C4-2B (cell line): ENCODE data around the gene CYBC1.

Experiments used
- H3K27ac ChIP-seq: fragments of 450-650 bp; 2 replicates; pipeline ENCODE4 v1.5.1; 2017
- ZFX ChIP-seq: fragments of 450-650 bp; IDR thresholded peaks from 2 replicates; pipeline ENCODE4 v1.6.1; 2017
- TF ChIP-seq, protein P1 (sequence below): fragments of 450-650 bp; conservative IDR thresholded peaks from 2 replicates; pipeline ENCODE4 v1.5.1; 2017; ENCODE audit warnings: mild to moderate bottlenecking

CYBC1 gene

DNA sequence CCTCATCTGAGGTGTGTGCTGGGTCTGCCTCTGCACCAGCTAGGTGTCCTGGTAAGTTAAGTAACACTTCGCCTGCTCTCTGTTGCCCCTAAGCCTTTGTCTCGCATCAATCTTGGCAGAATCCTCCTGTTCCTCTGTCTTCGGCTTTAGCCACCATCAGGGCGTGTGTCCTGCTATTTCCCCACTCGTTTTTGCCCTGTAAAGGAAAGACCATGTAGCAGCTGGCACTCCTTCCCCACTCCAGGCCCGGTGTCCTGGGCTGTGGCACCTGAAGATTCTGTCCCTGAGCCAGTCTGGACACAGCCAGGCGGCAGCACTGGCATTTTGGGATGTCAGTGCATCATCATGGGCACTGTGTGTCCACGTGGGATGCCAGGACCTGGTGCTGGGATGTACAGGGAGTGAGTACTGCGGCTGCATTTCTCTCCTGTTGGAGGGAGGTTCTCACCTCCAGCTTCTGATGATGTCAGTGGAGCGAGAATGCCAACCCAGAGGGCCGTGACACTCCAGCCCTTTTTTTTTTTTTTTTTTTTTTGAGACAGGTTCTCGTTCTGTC is 42.8 kb upstream of the CYBC1 start:
- H3K27ac ChIP-seq, result no peak overlapping the region; the same call in 1 of the 2 replicates

DNA sequence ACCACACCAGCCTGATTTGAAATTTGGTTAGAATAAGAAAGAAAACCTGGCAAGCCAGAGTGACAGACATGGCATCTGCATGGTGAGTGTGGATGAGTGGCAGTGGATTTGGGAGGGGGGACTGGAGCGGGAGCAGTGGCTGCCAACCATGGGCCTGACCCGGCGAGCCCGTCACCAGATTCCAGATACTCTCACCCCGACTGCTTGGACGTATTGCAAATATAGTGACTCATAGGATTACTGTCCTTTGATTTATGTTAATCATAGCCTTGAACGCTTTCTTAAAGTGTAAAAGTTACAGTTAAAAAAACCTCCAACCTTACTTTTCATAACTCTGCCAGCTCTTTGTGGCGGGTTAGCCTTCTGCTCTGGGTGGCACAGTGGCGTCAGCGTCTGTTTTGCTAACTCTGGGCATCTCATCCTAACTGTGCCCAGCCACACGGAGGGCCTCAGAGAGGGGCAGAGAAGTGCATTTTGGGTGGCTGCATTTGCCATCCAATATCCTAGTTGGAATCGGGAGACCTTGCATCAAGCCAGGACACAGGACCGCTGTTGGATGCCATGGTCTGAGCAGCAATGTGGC is 42.2 kb upstream of the CYBC1 start:
- TF ChIP-seq, protein P1, sequence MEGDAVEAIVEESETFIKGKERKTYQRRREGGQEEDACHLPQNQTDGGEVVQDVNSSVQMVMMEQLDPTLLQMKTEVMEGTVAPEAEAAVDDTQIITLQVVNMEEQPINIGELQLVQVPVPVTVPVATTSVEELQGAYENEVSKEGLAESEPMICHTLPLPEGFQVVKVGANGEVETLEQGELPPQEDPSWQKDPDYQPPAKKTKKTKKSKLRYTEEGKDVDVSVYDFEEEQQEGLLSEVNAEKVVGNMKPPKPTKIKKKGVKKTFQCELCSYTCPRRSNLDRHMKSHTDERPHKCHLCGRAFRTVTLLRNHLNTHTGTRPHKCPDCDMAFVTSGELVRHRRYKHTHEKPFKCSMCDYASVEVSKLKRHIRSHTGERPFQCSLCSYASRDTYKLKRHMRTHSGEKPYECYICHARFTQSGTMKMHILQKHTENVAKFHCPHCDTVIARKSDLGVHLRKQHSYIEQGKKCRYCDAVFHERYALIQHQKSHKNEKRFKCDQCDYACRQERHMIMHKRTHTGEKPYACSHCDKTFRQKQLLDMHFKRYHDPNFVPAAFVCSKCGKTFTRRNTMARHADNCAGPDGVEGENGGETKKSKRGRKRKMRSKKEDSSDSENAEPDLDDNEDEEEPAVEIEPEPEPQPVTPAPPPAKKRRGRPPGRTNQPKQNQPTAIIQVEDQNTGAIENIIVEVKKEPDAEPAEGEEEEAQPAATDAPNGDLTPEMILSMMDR, result no peak
- no peak for TF ChIP-seq ZFX
- H3K27ac ChIP-seq, result no peak overlapping the region

More for the DNA sequence above, 42.8 kb upstream of the CYBC1 start:
- no peak for TF ChIP-seq ZFX
- TF ChIP-seq, protein P1, result no peak

DNA sequence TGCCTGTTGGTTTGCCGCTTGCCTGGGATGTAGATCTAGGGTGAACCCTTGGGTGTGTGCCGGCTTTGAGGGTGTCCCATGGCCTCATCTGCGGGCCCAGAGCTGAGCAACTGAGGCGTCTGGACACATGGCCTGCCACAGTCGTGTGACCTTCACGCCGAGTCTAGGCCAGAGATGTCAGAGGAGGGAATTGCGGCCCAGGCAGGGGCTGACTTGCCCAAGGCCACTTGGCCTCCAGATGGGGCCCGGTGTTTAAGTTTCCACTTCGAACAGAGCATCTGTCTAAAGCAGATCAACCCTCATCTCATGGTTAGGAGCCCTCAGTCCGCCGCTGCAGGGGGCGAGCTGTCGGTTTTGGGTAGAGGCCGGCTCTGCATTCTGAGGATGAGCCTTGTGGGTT is 41.0 kb upstream of the CYBC1 start:
- no peak for TF ChIP-seq ZFX
- TF ChIP-seq, protein P1, result no peak
- H3K27ac ChIP-seq, result no peak overlapping the region

GRCh38 chr17:82491196-82491530 is 40.6 kb upstream of the CYBC1 start:
- no peak for TF ChIP-seq ZFX
- TF ChIP-seq, protein P1, result no peak
- H3K27ac ChIP-seq, result no peak overlapping the region

GRCh38 chr17:82490512-82491195 is 40.1 kb upstream of the CYBC1 start:
- no peak for TF ChIP-seq ZFX
- TF ChIP-seq, protein P1, result no peak
- H3K27ac ChIP-seq, result no peak overlapping the region

- H3K27ac ChIP-seq, result no peak overlapping the region
- TF ChIP-seq, protein P1, result no peak
- TF ChIP-seq ZFX, result no peak
These were observed 39.4 kb upstream of the CYBC1 start for GRCh38 chr17:82489851-82490511.

DNA sequence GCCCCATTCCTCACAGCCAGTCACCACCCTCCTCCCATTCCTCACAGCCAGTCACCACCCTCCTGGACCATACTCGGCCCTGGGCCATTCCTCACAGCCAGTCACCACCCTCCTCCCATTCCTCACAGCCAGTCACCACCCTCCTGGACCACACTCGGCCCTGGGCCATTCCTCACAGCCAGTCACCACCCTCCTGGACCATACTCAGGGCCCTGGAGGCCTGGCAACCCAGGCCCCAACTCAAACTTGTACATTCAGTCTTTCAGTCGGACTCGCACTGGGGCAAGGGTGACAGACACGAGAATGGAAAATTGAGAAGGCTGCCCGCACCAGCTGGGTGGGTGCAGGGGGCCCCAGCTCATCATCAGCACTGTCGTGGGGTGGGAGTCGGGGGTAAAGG is 38.6 kb upstream of the CYBC1 start:
- TF ChIP-seq, protein P1, result no peak
- TF ChIP-seq ZFX, result no peak
- no peak overlapping the region for H3K27ac ChIP-seq
